Stimulated activated CD4-positive, alpha-beta T cell treated with anti-CD3 and anti-CD28 coated beads, Interleukin-1b, Interleukin-23, amount 100 ng/mL, for 4 hours (primary cell): ENCODE measurements around the gene RHBDD2.
"Not testable (repeated sequence)": the region's sequence is repeated elsewhere in the genome, so short reads cannot be mapped to it uniquely, and the experiment has no call there.

Source experiments
- DNase-seq, 2 donors: peaks; one replicate each; pipeline ENCODE4 v3.0.0-alpha.2; 2020; ENCODE audit warnings: low read depth in 2 of 2

The RHBDD2 gene

GRCh38 chr7:75866489-75867389 is 12.1 kb upstream of the RHBDD2 start:
- peak; percentile 16 to 34 for DNase-seq

DNA sequence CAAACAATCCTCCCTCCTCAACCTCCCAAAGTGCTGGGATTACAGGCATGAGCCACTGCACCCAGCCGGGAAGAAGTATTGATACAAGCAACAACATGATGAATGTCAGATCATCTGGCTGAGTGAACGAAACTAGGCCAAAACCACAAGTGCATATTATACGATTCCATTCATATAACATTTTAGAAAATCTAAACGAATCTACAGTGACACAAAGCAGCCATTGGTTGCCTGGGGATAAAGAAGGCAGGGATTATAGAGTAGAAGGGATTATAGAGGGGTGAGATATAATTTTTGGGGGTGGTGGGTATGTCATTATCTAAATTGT is 11.5 kb upstream of the RHBDD2 start:
- DNase-seq = no peak

GRCh38 chr7:75868153-75868552 is 10.7 kb upstream of the RHBDD2 start:
- DNase-seq = no peak

DNA sequence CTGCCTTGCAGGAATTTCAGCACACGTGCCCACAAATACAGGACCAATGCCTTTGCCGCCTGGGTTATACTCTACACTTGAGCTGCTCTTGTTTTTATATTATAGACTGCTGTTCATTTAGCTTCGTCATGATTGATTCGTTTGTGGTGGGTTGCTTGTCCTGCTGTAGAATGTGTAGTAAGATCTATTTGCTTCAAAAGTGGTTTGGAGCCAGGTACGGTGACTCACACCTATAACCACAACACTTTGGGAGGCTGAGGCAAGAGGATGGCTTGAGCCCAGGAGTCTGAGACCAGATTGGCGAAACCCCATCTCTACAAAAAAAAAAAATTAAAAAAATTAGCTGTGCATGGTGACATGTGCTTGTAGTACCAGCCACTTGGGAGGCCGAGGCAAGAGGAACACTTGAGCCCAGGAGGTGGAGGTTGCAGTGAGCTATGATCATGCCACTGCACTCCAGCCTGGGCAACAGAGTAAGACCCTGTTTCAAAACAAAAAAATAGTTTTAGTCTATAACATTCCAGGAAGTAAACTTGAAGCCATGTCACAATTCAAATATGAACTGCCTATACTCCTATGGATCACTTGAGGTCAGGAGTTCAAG is 9.0 kb upstream of the RHBDD2 start:
- no peak for DNase-seq

DNA sequence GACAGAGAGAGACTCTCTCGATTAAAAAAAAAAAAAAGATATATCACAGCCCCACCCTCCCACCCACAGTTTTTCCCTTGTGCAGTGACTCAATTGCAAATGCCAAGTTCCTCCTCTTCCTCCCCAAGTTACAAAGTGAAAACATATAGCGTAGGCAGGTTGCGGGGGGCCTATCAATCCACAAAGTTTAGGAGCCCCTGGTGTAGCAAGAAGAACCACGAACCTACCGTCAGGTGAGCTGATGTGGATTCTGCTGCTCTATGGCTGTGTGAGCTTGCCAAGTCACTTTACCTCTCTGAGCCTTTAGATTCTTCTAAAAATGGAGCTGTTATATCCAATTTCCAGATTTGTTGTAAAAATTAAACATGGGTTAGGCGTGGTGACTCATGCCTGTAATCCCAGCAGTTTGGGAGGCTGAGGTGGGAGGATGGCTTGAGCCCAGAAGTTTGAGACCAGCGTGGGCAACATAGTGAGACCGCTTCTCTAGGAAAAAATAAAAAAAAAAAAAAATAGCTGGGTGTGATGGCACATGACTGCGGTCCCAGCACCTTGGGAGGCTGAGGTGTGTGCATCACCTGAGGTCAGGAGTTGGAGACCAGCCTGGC is 8.2 kb upstream of the RHBDD2 start:
- no peak for DNase-seq

- DNase-seq = no peak
Measured at GRCh38 chr7:75872073-75872782, 6.6 kb upstream of the RHBDD2 start.

DNA sequence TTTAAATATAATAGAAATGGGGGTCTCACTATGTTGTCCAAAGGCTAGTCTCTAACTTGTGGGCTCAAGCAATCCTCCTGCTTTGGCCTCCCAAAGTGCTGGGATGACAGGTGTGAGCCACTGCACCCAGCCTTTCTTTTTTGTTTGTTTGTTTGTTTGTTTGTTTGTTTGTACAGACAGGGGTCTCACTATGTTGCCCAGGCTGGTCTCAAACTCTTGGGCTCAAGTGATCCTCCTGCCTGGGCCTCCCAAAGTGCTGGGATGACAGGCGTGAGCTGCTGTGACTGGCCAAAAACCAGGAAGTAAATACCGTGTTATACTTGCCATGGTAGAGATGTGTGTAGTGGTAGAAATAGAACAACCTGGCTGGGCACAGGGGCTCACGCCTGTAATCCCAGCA is 4.7 kb upstream of the RHBDD2 start:
- not testable (repeated sequence) for DNase-seq

GRCh38 chr7:75875113-75876080 is 3.4 kb upstream of the RHBDD2 start:
- DNase-seq = no peak

DNA sequence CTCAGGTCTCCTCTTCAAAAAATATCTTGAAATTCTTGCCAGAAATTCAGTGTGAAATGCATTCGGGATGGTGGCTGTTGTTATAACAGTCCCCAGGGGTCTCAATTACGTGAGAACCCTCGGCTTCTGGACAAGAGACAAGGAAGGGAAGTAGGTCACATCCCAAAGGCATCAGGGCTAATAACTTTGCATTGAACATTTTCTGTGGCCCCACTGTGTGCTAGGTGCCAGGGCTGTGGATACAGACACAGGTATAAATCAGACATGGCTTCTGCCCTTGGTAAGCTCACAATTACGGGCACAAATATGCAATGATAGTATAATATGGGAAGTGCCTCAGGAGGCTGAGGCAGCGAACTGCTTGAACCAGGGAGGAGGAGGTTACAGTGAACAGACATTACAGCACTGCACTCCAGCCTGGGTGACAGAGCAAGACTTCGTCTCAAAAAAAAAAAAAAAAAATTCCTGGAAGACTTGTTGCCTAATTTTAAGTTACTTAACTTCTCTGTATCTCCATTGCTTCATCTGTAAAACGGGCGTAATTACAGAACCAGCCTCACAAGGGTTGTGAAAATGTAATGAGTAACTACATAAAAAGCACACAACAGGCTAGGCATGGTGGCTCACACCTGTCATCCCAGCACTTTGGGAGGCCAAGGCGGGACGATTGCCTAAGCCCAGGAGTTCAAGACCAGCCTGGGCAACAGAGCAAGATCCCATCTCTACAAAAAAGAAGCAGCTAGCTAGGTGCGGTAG is 2.5 kb upstream of the RHBDD2 start:
- DNase-seq = no peak

DNA sequence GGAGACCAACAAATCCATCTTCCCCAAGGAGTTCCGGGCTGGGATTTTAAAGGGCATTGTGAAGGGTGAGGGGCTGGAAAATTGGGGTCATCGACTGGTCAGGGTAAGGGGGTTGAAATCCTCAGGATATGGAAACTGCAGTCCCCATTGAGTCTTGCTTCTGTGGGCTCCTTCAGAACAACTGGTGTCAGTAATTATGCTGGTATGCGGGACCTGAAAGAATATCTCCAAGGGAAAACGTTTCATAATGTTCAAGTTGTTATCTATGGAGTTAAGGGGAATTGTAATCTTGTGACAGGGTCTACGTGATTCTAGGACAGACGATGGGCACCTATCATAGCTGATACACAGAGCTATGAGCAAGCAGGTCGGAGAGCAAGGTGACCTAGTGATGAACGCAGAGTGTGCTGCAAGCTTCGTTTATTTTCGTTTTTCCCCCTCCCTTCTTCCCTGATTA is 494 bp upstream of the RHBDD2 start:
- DNase-seq = no peak

DNA sequence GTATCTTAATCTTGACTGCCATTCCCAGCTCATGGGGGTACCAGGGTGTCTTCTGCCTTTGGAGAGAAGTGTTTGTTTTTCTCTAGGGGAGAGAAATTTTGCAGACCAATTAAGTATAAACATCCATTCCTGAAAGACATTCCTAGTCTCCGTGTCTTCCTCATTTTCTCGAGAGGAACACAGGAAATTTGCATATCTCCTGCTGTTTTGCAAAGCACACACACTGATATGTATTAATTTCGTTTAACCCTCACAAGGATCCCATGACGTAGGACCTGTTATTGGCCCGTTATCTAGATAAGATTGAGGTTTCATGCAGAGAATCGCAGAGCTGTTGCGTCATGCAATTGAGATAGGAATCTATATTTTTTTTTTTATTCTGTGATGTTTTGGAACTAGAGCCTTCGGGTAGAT is 944 bp downstream of the RHBDD2 start:
- DNase-seq = no peak

GRCh38 chr7:75880242-75880641 is 1.4 kb downstream of the RHBDD2 start:
- DNase-seq = no peak

GRCh38 chr7:75881436-75882095 is 2.7 kb downstream of the RHBDD2 start:
- no peak for DNase-seq

DNA sequence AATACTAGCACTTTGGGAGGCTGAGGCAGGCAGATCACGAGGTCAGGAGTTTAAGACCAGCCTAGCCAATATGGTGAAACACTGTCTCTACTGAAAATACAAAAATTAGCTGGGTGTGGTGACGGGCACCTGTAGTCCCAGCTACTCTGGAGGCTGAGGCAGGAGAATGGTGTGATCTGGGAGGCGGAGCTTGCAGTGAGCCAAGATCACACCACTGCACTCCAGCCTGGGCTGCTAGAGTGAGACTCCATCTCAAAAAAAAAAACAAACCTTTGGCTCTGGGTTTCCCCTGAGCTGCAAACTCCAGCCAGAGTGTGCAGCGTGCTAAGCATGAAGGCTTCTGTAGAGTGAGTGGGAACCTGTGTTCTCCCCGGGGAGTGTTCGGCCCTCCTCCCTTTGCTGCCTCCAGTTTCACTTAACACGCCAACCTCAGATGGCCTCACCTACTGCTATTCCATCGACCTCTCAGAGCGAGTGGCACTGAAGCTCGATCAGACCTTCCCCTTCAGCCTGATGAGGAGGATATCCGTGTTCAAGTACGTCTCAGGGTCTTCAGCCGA is 4.5 kb downstream of the RHBDD2 start:
- DNase-seq = not testable (repeated sequence)

DNA sequence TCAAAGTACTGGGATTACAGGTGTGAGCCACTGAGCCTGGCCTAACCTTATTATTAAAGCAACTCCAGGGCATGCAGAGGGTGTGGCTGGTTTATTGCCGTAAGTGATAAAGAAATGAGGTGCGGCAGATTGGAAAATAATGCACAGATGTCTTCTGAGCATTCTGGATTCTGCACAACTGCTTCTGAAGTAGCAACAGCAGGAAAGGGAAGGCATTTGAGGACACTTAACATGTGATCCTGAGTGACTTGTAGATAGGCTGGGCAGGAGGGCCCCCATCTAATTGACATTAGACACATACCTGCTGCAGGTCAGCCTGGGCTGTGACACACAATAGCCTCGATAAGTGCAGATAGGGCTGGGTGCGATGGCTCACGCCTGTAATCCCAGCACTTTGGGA is 5.6 kb downstream of the RHBDD2 start:
- DNase-seq = no peak

- DNase-seq = no peak
Measured at GRCh38 chr7:75885036-75885435, 6.2 kb downstream of the RHBDD2 start.

GRCh38 chr7:75887669-75888369 is 9.0 kb downstream of the RHBDD2 start:
- DNase-seq = no peak

DNA sequence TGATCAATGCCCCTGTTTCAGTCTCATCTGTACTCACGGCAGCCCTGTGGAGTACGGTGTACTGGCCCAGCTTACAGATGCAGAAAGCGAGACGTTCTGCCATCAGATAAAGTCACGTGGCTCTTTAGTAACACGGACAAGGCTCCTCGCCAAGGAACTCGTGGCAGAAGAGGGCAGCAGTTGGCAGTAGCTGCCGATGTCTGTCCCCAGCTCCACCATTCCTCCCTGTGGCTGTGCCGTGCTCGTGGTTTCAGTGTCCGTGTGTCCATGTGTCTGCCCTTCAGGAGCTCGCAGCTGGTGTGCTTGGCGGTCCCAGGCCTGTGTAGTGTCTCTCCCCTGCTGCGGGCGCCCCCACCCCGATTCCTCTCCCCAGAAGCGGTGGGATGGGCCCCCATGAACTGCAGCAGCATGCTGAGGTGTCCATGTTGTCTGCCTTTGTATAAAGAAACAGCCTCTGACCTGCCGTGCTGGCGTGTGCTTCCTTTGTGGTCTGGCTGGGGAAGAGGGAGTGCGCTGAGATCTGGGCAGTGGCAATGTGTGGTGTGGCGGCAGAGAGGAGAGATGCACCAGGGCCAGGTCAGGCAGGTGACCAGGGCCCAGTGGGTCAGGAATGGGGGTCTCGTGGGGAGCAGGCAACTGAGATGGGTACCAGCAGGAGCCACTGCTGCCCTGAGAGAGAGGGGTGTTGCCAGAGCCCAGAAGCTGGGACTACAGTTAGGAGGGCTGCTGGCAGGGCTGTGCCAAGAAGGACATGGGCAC is 9.8 kb downstream of the RHBDD2 start:
- DNase-seq = no peak
